MG63 (cell line): ENCODE data around the gene CD99. TPM values are rescaled to one million over a fixed set of nuclear protein-coding genes. Genes with fewer than 3 reads are reported as not detected.

Experiments
- DNase-seq: peaks from one replicate; pipeline ENCODE4 v3.0.0-alpha.2; 2020
- H3K27me3 ChIP-seq: fragments of 250-450 bp; sonication (Bioruptor Pico); 2 replicates; pipeline ENCODE4 v1.5.1; 2020; ENCODE audit warnings: mild to moderate bottlenecking, moderate library complexity
- H3K36me3 ChIP-seq: fragments of 250-450 bp; sonication (Bioruptor Pico); 2 replicates; pipeline ENCODE4 v1.5.1; 2020; ENCODE audit warnings: mild to moderate bottlenecking, moderate library complexity
- H3K4me3 ChIP-seq: fragments of 250-450 bp; sonication (Bioruptor Pico); 2 replicates; pipeline ENCODE4 v1.5.1; 2020; ENCODE audit warnings: mild to moderate bottlenecking, moderate library complexity
- H3K9me3 ChIP-seq: fragments of 250-450 bp; sonication (Bioruptor Pico); 2 replicates; pipeline ENCODE4 v1.5.1; 2020; ENCODE audit warnings: mild to moderate bottlenecking, moderate library complexity
- total RNA-seq: library from RNA; depleted of rRNA; stranded (reverse); fragments of >200 nt; shearing (Covaris generic); gene quantifications from 2 replicates; pipeline ENCODE4 v1.2.3, GENCODE V29; 2014; ENCODE audit warnings: low replicate concordance; rRNA removed

The CD99 gene
- 582 and 695 TPM in 2 replicates for total RNA-seq

GRCh38 chrX:2690856-2691542 is at the start of gene CD99:
Gene CD99 (plus strand): TSS chrX:2691295. CDS start chrX:2691361, 66 bp downstream.
- Histone ChIP-seq H3K27me3 (no peaks in the 10 kb centered on the region), H3K36me3 (peaks cover 33% of the 10 kb centered on the region), H3K9me3 (no peaks in the 10 kb centered on the region), H3K4me3 (peak within 1 kb of the TSS; percentile 84)
- DNase-seq, result peak; percentile 99

- no peak overlapping the region for H3K4me3 ChIP-seq
- no peaks in the 10 kb centered on the region; the same call in 1 of the 2 replicates for H3K27me3 ChIP-seq
- no peaks in the 10 kb centered on the region for H3K9me3 ChIP-seq
- no peak for DNase-seq
- H3K36me3 ChIP-seq, result peaks cover 10% of the 10 kb centered on the region
These were observed 48.9 kb upstream of the CD99 start for GRCh38 chrX:2642146-2642545.

- no peaks in the 10 kb centered on the region for H3K9me3 ChIP-seq
- DNase-seq, result no peak
- H3K4me3 ChIP-seq, result no peak overlapping the region
- H3K36me3 ChIP-seq, result peaks cover 10% of the 10 kb centered on the region
- H3K27me3 ChIP-seq, result no peaks in the 10 kb centered on the region; the same call in 1 of the 2 replicates
These were observed 48.3 kb upstream of the CD99 start for GRCh38 chrX:2642791-2643190.

GRCh38 chrX:2643880-2644279 is 47.2 kb upstream of the CD99 start:
- DNase-seq, result no peak
- peaks cover 10% of the 10 kb centered on the region for H3K36me3 ChIP-seq
- no peak overlapping the region for H3K4me3 ChIP-seq
- H3K9me3 ChIP-seq, result no peaks in the 10 kb centered on the region
- no peaks in the 10 kb centered on the region; the same call in 1 of the 2 replicates for H3K27me3 ChIP-seq

- Histone ChIP-seq H3K4me3 (no peak overlapping the region), H3K27me3 (no peaks in the 10 kb centered on the region; the same call in 1 of the 2 replicates), H3K36me3 (peaks cover 9% of the 10 kb centered on the region), H3K9me3 (peaks cover 5% of the 10 kb centered on the region; the same call in 1 of the 2 replicates)
- no peak for DNase-seq
These were observed 45.5 kb upstream of the CD99 start for GRCh38 chrX:2645563-2645962.

GRCh38 chrX:2647627-2648026 is 43.5 kb upstream of the CD99 start:
- H3K4me3 ChIP-seq, result no peak overlapping the region
- no peaks in the 10 kb centered on the region; the same call in 1 of the 2 replicates for H3K27me3 ChIP-seq
- no peak for DNase-seq
- H3K9me3 ChIP-seq, result peaks cover 5% of the 10 kb centered on the region; the same call in 1 of the 2 replicates
- H3K36me3 ChIP-seq, result peaks cover 5% of the 10 kb centered on the region

GRCh38 chrX:2650037-2650436 is 41.1 kb upstream of the CD99 start:
- Histone ChIP-seq H3K36me3 (peaks cover 5% of the 10 kb centered on the region), H3K27me3 (no peaks in the 10 kb centered on the region; the same call in 1 of the 2 replicates), H3K4me3 (no peak overlapping the region), H3K9me3 (peaks cover 5% of the 10 kb centered on the region; the same call in 1 of the 2 replicates)
- no peak for DNase-seq

GRCh38 chrX:2650865-2651264 is 40.2 kb upstream of the CD99 start:
- peak; percentile 99 for DNase-seq
- Histone ChIP-seq H3K9me3 (peaks cover 5% of the 10 kb centered on the region; the same call in 1 of the 2 replicates), H3K36me3 (peaks cover 5% of the 10 kb centered on the region), H3K4me3 (no peak overlapping the region), H3K27me3 (no peaks in the 10 kb centered on the region)

- peaks cover 5% of the 10 kb centered on the region; the same call in 1 of the 2 replicates for H3K9me3 ChIP-seq
- no peak for DNase-seq
- no peaks in the 10 kb centered on the region for H3K27me3 ChIP-seq
- H3K4me3 ChIP-seq, result no peak overlapping the region
- H3K36me3 ChIP-seq, result peaks cover 5% of the 10 kb centered on the region
These were observed 39.0 kb upstream of the CD99 start for GRCh38 chrX:2652106-2652505.

- Histone ChIP-seq H3K36me3 (peaks cover 2% of the 10 kb centered on the region), H3K27me3 (no peaks in the 10 kb centered on the region), H3K9me3 (peaks cover 5% of the 10 kb centered on the region; the same call in 1 of the 2 replicates), H3K4me3 (no peak overlapping the region)
- DNase-seq, result no peak
These were observed 36.4 kb upstream of the CD99 start for GRCh38 chrX:2654436-2655340.

- Histone ChIP-seq H3K27me3 (no peaks in the 10 kb centered on the region), H3K36me3 (no peaks in the 10 kb centered on the region), H3K4me3 (no peak overlapping the region), H3K9me3 (no peaks in the 10 kb centered on the region)
- DNase-seq, result no peak
These were observed 34.7 kb upstream of the CD99 start for GRCh38 chrX:2656257-2656836.

GRCh38 chrX:2657532-2658113 is 33.5 kb upstream of the CD99 start:
- no peak for DNase-seq
- Histone ChIP-seq H3K36me3 (no peaks in the 10 kb centered on the region), H3K27me3 (no peaks in the 10 kb centered on the region), H3K9me3 (no peaks in the 10 kb centered on the region), H3K4me3 (no peak overlapping the region)

- H3K9me3 ChIP-seq, result no peaks in the 10 kb centered on the region
- no peak for DNase-seq
- no peaks in the 10 kb centered on the region for H3K27me3 ChIP-seq
- H3K36me3 ChIP-seq, result no peaks in the 10 kb centered on the region
- no peak overlapping the region for H3K4me3 ChIP-seq
These were observed 32.4 kb upstream of the CD99 start for GRCh38 chrX:2658585-2659292.

- no peak for DNase-seq
- H3K36me3 ChIP-seq, result no peaks in the 10 kb centered on the region
- H3K4me3 ChIP-seq, result no peak overlapping the region
- no peaks in the 10 kb centered on the region for H3K9me3 ChIP-seq
- H3K27me3 ChIP-seq, result no peaks in the 10 kb centered on the region
These were observed 28.5 kb upstream of the CD99 start for GRCh38 chrX:2662586-2662985.

- H3K27me3 ChIP-seq, result no peaks in the 10 kb centered on the region
- DNase-seq, result peak; percentile 86
- no peaks in the 10 kb centered on the region for H3K36me3 ChIP-seq
- H3K9me3 ChIP-seq, result no peaks in the 10 kb centered on the region
- no peak overlapping the region for H3K4me3 ChIP-seq
These were observed 26.6 kb upstream of the CD99 start for GRCh38 chrX:2664502-2664901.
